Measurements from ENCODE around the gene PSORS1C2. TPM values are rescaled to one million over a fixed set of nuclear protein-coding genes. Genes with fewer than 3 reads are reported as not detected.

Gene PSORS1C2
- total RNA-seq, 1 experiment from 2014 or later, result 0.33 TPM

- H3K9me3 ChIP-seq (ENCODE audit: control insufficient read depth, low read depth, low read length), result no peaks in the 10 kb centered on the region
- H4K8ac ChIP-seq (replicated peaks; ENCODE audit: insufficient read length, low read depth, low read length), result no peak overlapping the region
- H4K20me1 ChIP-seq (ENCODE audit: control insufficient read depth, insufficient read depth, insufficient read length), result no peaks in the 10 kb centered on the region
- no peak overlapping the region for H2BK12ac ChIP-seq (ENCODE audit: insufficient read length, low read depth, low read length)
- no peak overlapping the region for H2AFZ ChIP-seq (ENCODE audit: low read length)
- no peak overlapping the region for H4K91ac ChIP-seq (ENCODE audit: insufficient read length, low read depth, low read length)
- TF ChIP-seq CTCF (conservative IDR thresholded peaks at IDR 0.05), result no peak
- no peak overlapping the region for H4K5ac ChIP-seq (ENCODE audit: insufficient read length, low read depth, low read length)
- H3K9me3 Mint-ChIP-seq, result no peaks in the 10 kb centered on the region
- no peak overlapping the region for H2AK5ac ChIP-seq (ENCODE audit: insufficient read length, low read length)
- no peak overlapping the region for H2BK15ac ChIP-seq (ENCODE audit: low read depth, low read length)
- H3K23ac ChIP-seq (ENCODE audit: insufficient read length, low read depth, low read length), result no peak overlapping the region
- DNase-seq, result no peak
- no peaks in the 10 kb centered on the region; the same call in 1 of the 2 replicates for H3K27me3 Mint-ChIP-seq (ENCODE audit: low read depth)
- no peak overlapping the region for H2BK120ac ChIP-seq (ENCODE audit: low read depth, low read length, poor library complexity, severe bottlenecking)
- no CpG with 5 or more reads among the region's 2 CpGs for WGBS (ENCODE audit: extremely low coverage, insufficient read length, low lambda C conversion rate)
- H3K4me2 ChIP-seq (ENCODE audit: insufficient read depth, insufficient read length, low read length), result no peak overlapping the region
- no peak overlapping the region for H2BK20ac ChIP-seq (ENCODE audit: low read depth, low read length, poor library complexity, severe bottlenecking)
- H3K4ac ChIP-seq (ENCODE audit: low read depth, low read length), result no peak overlapping the region
- no peaks in the 10 kb centered on the region for H3K27me3 ChIP-seq (ENCODE audit: insufficient read depth, low read length)
- H3K18ac ChIP-seq (ENCODE audit: insufficient read length, low read depth, low read length), result no peak overlapping the region
- H3K4me1 Mint-ChIP-seq, result peaks cover 19 to 26% of the 10 kb centered on the region in 2 experiments
- no peak overlapping the region for H2BK5ac ChIP-seq (ENCODE audit: insufficient read length, low read length)
- H3K79me2 ChIP-seq (ENCODE audit: insufficient read depth, low read length), result no peaks in the 10 kb centered on the region
- H3K23me2 ChIP-seq (ENCODE audit: insufficient read length, low read depth, low read length, poor library complexity, severe bottlenecking), result no peaks in the 10 kb centered on the region
- no peak overlapping the region for H3K14ac ChIP-seq (ENCODE audit: insufficient read depth, low read length)
- H3K9ac ChIP-seq (ENCODE audit: extremely low read depth, insufficient read length, low read length), result no peak overlapping the region
- no peak overlapping the region for H3K27ac ChIP-seq (ENCODE audit: insufficient read length, low read depth, low read length)
- no peak overlapping the region for H3T11ph ChIP-seq (ENCODE audit: low read length)
- H3K56ac ChIP-seq (ENCODE audit: insufficient read length, low read depth, low read length), result no peak overlapping the region
- peaks cover 2% of the 10 kb centered on the region; the same call in 1 of the 2 replicates for H3K4me1 ChIP-seq (ENCODE audit: insufficient read depth, low read length)
- no peak overlapping the region for H3K4me3 Mint-ChIP-seq
- no peaks in the 10 kb centered on the region for H3K36me3 Mint-ChIP-seq (ENCODE audit: insufficient read depth in 1 of 3, low read depth in 3 of 3)
- H3K27ac Mint-ChIP-seq, result no peak overlapping the region
- no peaks in the 10 kb centered on the region for H3K79me1 ChIP-seq (ENCODE audit: insufficient read depth, low read depth, low read length, poor library complexity, severe bottlenecking)
Observed at GRCh38 chr6:31092238-31092637, 46.6 kb downstream of the PSORS1C2 start.
